Upper lobe of left lung (tissue), 4 donors: ENCODE results near the gene DLL4.

Experiments
- CTCF ChIP-seq, 6 experiments: fragments of 450-650 bp in 4 of 6; fragments of 200-600 bp in 2 of 6; sonication (generic) in 2 of 6; IDR thresholded peaks; one replicate each; pipeline ENCODE4 v1.5.1; 2016 to 2019; ENCODE audit warnings: antibody characterized with exemption in 6 of 6
- POLR2AphosphoS5 ChIP-seq, 2 donors: sonication (generic); formaldehyde crosslinking; IDR thresholded peaks; one replicate each; pipeline ENCODE4 v1.5.1; 2017; ENCODE audit warnings: antibody characterized with exemption in 2 of 2

GRCh38 chr15:40921949-40922607, 7.1 kb upstream of the DLL4 start:
- TF ChIP-seq CTCF (IDR thresholded peaks at IDR 0.05) (no peak), POLR2AphosphoS5 (IDR thresholded peaks at IDR 0.05) (no peak)
